Endodermal cell (in vitro differentiated cells): ENCODE results near the gene GSAP. TPM values are rescaled to one million over a fixed set of nuclear protein-coding genes. Genes with fewer than 3 reads are reported as not detected.

Experiments used
- DNase-seq: peaks from one replicate; pipeline ENCODE4 v3.0.0-alpha.2; 2017
- H3K27ac ChIP-seq: 2 replicates; pipeline ENCODE4 v1.5.1; 2013; ENCODE audit warnings: mild to moderate bottlenecking, low read depth, low read length, moderate library complexity
- H3K27me3 ChIP-seq: 2 replicates; pipeline ENCODE4 v1.6.1; 2013; ENCODE audit warnings: mild to moderate bottlenecking, low read length, moderate library complexity; ENCODE audit not compliant: insufficient read depth, control insufficient read depth, poor library complexity, severe bottlenecking
- H3K36me3 ChIP-seq: 2 replicates; pipeline ENCODE4 v1.7.0; 2013; ENCODE audit warnings: mild to moderate bottlenecking, low read length, moderate library complexity; ENCODE audit not compliant: control insufficient read depth, insufficient read depth
- H3K4me1 ChIP-seq: one replicate; pipeline ENCODE4 v1.7.0; 2013; ENCODE audit warnings: low read length; ENCODE audit not compliant: control insufficient read depth, insufficient read depth
- H3K4me3 ChIP-seq: 2 replicates; pipeline ENCODE4 v1.5.1; 2013; ENCODE audit warnings: mild to moderate bottlenecking, low read length, moderate library complexity
- H3K9ac ChIP-seq: 2 replicates; pipeline ENCODE4 v1.6.1; 2013; ENCODE audit warnings: mild to moderate bottlenecking, low read length, moderate library complexity; ENCODE audit not compliant: poor library complexity, severe bottlenecking; ENCODE audit errors: extremely low read depth
- H3K9me3 ChIP-seq: 2 replicates; pipeline ENCODE4 v1.6.1; 2013; ENCODE audit warnings: mild to moderate bottlenecking, low read length, moderate library complexity; ENCODE audit not compliant: control insufficient read depth
- H3K27ac Mint-ChIP-seq: 2 replicates; pipeline ENCODE4 v1.8.0; 2020; ENCODE audit warnings: mixed read lengths
- H3K27me3 Mint-ChIP-seq: 2 replicates; pipeline ENCODE4 v1.8.0; 2021; ENCODE audit warnings: mild to moderate bottlenecking, mixed read lengths; ENCODE audit not compliant: insufficient read depth
- H3K36me3 Mint-ChIP-seq: 2 replicates; pipeline ENCODE4 v1.8.0; 2020; ENCODE audit warnings: low read depth, mixed read lengths
- H3K4me1 Mint-ChIP-seq: 2 replicates; pipeline ENCODE4 v1.8.0; 2020; ENCODE audit warnings: mixed read lengths
- H3K4me3 Mint-ChIP-seq: 2 replicates; pipeline ENCODE4 v1.8.0; 2020; ENCODE audit warnings: mild to moderate bottlenecking, moderate library complexity, mixed read lengths
- H3K9me3 Mint-ChIP-seq: 2 replicates; pipeline ENCODE4 v1.8.0; 2020; ENCODE audit warnings: mild to moderate bottlenecking, mixed read lengths
- WGBS, 2 experiments: methylation state at CpG; one replicate each; pipeline versions ENCODE4 v1.1.5 to v1.1.7; 2013; ENCODE audit warnings: missing lambda C conversion rate in 2 of 2, mixed read lengths in 1 of 2; ENCODE audit not compliant: insufficient coverage in 1 of 2, insufficient read length in 1 of 2; 5-methylcytosine and 5-hydroxymethylcytosine counted together
- total RNA-seq, 2 donors: library from RNA; stranded (reverse); fragmentation: NEBNext Ultra II Directional in 1 of 2; extraction: Animal tissue kit (Norgen Biotek cat#: 25700) in 1 of 2; gene quantifications; 2 replicates in 1 of 2; 3 replicates in 1 of 2; pipeline ENCODE4 v1.2.1, GENCODE V29; 2021
- TF ChIP-seq, protein P1 (sequence below): fragments of 200-600 bp; sonication (generic); conservative IDR thresholded peaks from 2 replicates; pipeline ENCODE4 v1.5.0; 2021; ENCODE audit warnings: antibody characterized with exemption, mild to moderate bottlenecking

GSAP gene
- total RNA-seq, 2 donors from 2014 or later, result 0.82 to 0.90 TPM

DNA sequence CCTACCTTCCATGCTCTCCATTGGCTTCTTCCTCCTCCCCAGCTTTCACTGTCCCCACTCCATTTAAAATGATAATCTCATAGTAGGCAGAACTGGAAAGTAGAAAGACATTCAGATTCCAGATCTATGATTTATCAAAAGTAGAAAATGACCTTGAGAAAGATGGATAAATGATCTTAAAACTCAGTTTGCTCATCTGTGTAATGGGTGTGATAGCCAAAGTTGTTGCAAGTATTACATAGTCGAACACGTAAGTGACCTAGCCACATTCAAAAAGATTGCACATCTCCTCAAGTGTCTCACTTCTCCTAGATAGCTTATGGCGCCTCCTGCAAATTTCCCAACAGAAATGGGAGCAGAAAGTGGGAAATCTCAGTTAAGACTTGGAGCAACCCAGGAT, 126.8 kb downstream of the GSAP start:
- Mint-ChIP-seq H3K4me1 (no peaks in the 10 kb centered on the region), H3K9me3 (peaks cover 5% of the 10 kb centered on the region), H3K27ac (no peak overlapping the region), H3K27me3 (peaks cover 3% of the 10 kb centered on the region), H3K4me3 (no peak overlapping the region), H3K36me3 (no peaks in the 10 kb centered on the region)
- Histone ChIP-seq H3K36me3 (no peaks in the 10 kb centered on the region), H3K9ac (no peak overlapping the region), H3K9me3 (no peaks in the 10 kb centered on the region), H3K4me1 (no peaks in the 10 kb centered on the region), H3K4me3 (no peak overlapping the region), H3K27me3 (no peaks in the 10 kb centered on the region), H3K27ac (no peak overlapping the region)
- WGBS, 2 experiments, result 100% methylated on average over 3 of the region's 3 CpGs; no CpG with 5 or more reads in 1 of the 2 experiments
- DNase-seq, result no peak
- TF ChIP-seq, protein P1, sequence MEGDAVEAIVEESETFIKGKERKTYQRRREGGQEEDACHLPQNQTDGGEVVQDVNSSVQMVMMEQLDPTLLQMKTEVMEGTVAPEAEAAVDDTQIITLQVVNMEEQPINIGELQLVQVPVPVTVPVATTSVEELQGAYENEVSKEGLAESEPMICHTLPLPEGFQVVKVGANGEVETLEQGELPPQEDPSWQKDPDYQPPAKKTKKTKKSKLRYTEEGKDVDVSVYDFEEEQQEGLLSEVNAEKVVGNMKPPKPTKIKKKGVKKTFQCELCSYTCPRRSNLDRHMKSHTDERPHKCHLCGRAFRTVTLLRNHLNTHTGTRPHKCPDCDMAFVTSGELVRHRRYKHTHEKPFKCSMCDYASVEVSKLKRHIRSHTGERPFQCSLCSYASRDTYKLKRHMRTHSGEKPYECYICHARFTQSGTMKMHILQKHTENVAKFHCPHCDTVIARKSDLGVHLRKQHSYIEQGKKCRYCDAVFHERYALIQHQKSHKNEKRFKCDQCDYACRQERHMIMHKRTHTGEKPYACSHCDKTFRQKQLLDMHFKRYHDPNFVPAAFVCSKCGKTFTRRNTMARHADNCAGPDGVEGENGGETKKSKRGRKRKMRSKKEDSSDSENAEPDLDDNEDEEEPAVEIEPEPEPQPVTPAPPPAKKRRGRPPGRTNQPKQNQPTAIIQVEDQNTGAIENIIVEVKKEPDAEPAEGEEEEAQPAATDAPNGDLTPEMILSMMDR, result no peak

DNA sequence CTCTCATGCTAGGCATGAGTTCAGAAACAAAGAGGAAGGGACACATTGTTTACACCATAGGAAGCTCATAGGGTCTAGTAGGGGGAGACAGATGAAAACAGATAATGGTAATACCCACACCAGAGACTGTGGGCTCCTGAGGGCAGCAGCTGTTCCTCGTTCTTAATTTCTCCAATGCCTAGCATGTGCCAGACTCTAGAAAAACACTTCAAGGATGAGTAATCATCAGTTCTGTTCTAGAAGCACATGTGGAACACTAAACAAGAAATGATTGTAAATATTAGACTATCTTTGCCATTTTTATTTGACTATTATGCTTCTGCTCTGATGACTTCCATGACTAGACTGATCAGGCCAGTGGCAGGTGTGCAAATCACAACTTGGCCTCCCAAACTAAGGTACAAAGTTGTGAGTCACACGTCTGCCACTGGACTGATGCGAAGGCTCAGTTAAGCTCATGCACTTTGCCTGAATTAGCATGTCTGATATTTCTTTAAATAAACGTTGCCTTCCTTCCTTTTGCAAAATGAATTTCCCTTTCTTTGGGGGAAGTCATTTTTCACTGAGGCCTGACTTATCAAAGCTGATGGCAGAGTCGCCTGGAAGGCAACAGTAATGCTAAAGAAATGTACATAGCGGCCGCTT, 127.4 kb downstream of the GSAP start:
- Histone ChIP-seq H3K27ac (no peak overlapping the region), H3K4me1 (no peaks in the 10 kb centered on the region), H3K9ac (no peak overlapping the region), H3K4me3 (no peak overlapping the region), H3K36me3 (no peaks in the 10 kb centered on the region), H3K9me3 (no peaks in the 10 kb centered on the region), H3K27me3 (no peaks in the 10 kb centered on the region)
- H3K27ac Mint-ChIP-seq, result no peak overlapping the region
- DNase-seq, result no peak
- 87% methylated on average over 7 of the region's 7 CpGs for WGBS, 2 experiments
- H3K27me3 Mint-ChIP-seq, result peaks cover 3% of the 10 kb centered on the region
- H3K4me3 Mint-ChIP-seq, result no peak overlapping the region
- no peaks in the 10 kb centered on the region for H3K36me3 Mint-ChIP-seq
- peaks cover 5% of the 10 kb centered on the region for H3K9me3 Mint-ChIP-seq
- no peaks in the 10 kb centered on the region for H3K4me1 Mint-ChIP-seq
- TF ChIP-seq, protein P1, result no peak

DNA sequence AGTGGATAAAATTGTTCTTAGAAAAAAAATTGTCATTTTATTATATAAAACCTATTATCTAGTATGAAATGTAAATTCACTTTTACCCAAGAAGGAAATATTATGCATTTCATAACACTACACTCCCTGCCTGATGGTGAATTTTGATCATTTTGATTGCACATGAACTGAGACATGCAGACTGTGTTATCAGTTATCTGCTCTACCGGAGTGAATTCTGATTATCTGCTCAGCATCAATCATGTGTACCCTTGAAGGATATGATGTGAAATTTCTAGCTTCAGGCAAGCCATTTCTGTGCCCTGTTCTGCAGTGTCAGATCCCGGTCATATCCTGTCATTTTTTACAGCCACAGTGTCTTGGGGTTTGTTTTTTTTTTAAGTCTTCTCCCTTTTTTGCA, 131.5 kb downstream of the GSAP start:
- peaks cover 5% of the 10 kb centered on the region for H3K9me3 Mint-ChIP-seq
- no peaks in the 10 kb centered on the region for H3K36me3 Mint-ChIP-seq
- 92 to 93% methylated on average over 2 of the region's 2 CpGs for WGBS, 2 experiments
- Histone ChIP-seq H3K4me1 (no peaks in the 10 kb centered on the region), H3K9ac (no peak overlapping the region), H3K27me3 (no peaks in the 10 kb centered on the region), H3K27ac (no peak overlapping the region), H3K36me3 (no peaks in the 10 kb centered on the region), H3K9me3 (no peaks in the 10 kb centered on the region), H3K4me3 (no peak overlapping the region)
- no peak overlapping the region for H3K27ac Mint-ChIP-seq
- no peaks in the 10 kb centered on the region for H3K27me3 Mint-ChIP-seq
- H3K4me1 Mint-ChIP-seq, result no peaks in the 10 kb centered on the region
- TF ChIP-seq, protein P1, result no peak
- DNase-seq, result no peak
- H3K4me3 Mint-ChIP-seq, result no peak overlapping the region
